ENCODE data around the gene SCAPER. TPM values are rescaled to one million over a fixed set of nuclear protein-coding genes. Genes with fewer than 3 reads are reported as not detected.
A peak's percentile ranks its signal among the peaks of the same experiment; 100 is the strongest.

The SCAPER gene
- total and polyA plus RNA-seq, 2 of the 4 experiments (the other 2 are of a cell fraction), result 2.9 to 9.7 TPM

GRCh38 chr15:76931397-76932134 is 26.4 kb upstream of the SCAPER start, which contains the start of gene RCN2:
Gene RCN2 (plus strand): TSS chr15:76931749. CDS start chr15:76931842, 93 bp downstream.
- BruUV-seq (replicated peaks), result no TSS peak
- Histone ChIP-seq H4K20me1 (ENCODE audit: insufficient read depth, low read length) (no peaks in the 10 kb centered on the region), H2BK5ac (ENCODE audit: low read depth, low read length, poor library complexity, severe bottlenecking) (peak within 1 kb of the TSS; percentile 73), H2AK9ac (replicated peaks; ENCODE audit: low read depth, low read length, poor library complexity) (peak within 1 kb of the TSS; percentile 92), H3K23ac (ENCODE audit: low read depth, low read length) (peak within 1 kb of the TSS; percentile 86), H3K14ac (replicated peaks; ENCODE audit: low read depth, low read length) (peak within 1 kb of the TSS; percentile 97), H2AK5ac (ENCODE audit: low read depth, low read length) (no peak within 1 kb of the TSS), H3K9me3 (ENCODE audit: control insufficient read depth, insufficient read depth, low read length) (no peaks in the 10 kb centered on the region), H3K9ac (ENCODE audit: low read depth, low read length) (peak within 1 kb of the TSS; percentile 96), H4K8ac (ENCODE audit: low read depth in 2 of 2, low read length in 2 of 2) (peak within 1 kb of the TSS; percentile 87 to 99), H3K4ac (ENCODE audit: low read depth, low read length) (peak within 1 kb of the TSS; percentile 92), H2BK15ac (ENCODE audit: low read depth, low read length) (peak within 1 kb of the TSS; percentile 84; the same call in 1 of the 3 replicates), H3K4me3 (ENCODE audit: insufficient read depth, low read depth, low read length) (peak within 1 kb of the TSS; percentile 69), H4K5ac (ENCODE audit: low read depth, low read length) (peak within 1 kb of the TSS; percentile 77), H3K9me1 (ENCODE audit: insufficient read depth, low read length) (no peaks in the 10 kb centered on the region), H3K27ac (ENCODE audit: insufficient read depth, low read length) (peak within 1 kb of the TSS; percentile 70), H4K91ac (ENCODE audit: insufficient read depth, low read depth, low read length) (peak within 1 kb of the TSS; percentile 87; the same call in 1 of the 2 replicates), H3K36me3 (ENCODE audit: control insufficient read depth, insufficient read depth, low read length) (peaks cover 7% of the 10 kb centered on the region), H3K4me1 (ENCODE audit: control insufficient read depth, insufficient read depth, low read length) (0 out of 2 replicates have a peak, but pooled peaks cover 3% of the 10 kb centered on the region), H2BK20ac (ENCODE audit: low read depth, low read length) (no peak within 1 kb of the TSS), H3K4me2 (ENCODE audit: low read depth, low read length) (peak within 1 kb of the TSS; percentile 91), H3K56ac (ENCODE audit: extremely low read depth, insufficient read depth, low read length) (peak within 1 kb of the TSS; percentile 78; the same call in 1 of the 2 replicates), H3K79me1 (ENCODE audit: low read depth in 1 of 2, low read length in 2 of 2) (peaks cover 11 to 18% of the 10 kb centered on the region in 2 experiments), H2AFZ (replicated peaks; ENCODE audit: low read length, poor library complexity) (peak within 1 kb of the TSS; percentile 99), H3K27me3 (ENCODE audit: control insufficient read depth, insufficient read depth, low read length) (no peaks in the 10 kb centered on the region; the same call in 1 of the 2 replicates), H2BK120ac (ENCODE audit: low read depth, low read length) (peak within 1 kb of the TSS; percentile 65; the same call in 1 of the 2 replicates), H3K18ac (ENCODE audit: low read depth, low read length) (peak within 1 kb of the TSS; percentile 17; the same call in 1 of the 2 replicates)
- intact Hi-C loops (cut with micrococcal nuclease), result no loop called here
- in situ Hi-C loops (cut with MboI; ENCODE audit: low sequenced_read_pairs), result no loop called here
- dilution Hi-C loops (cut with HindIII; ENCODE audit: low sequenced_read_pairs, unreplicated experiment), result no loop called here
- 0% methylated on average over 71 of the region's 96 CpGs; no CpG with 5 or more reads in 1 of the 2 experiments for WGBS, 2 experiments (ENCODE audit: extremely low coverage in 2 of 2, insufficient read length in 1 of 2)
- TF ChIP-seq POLR2A (IDR thresholded peaks at IDR 0.05; ENCODE audit: low read depth, low read length) (0 out of 2 replicates have a peak, but pooled peaks have one; percentile 24), RCOR1 (IDR thresholded peaks at IDR 0.05; ENCODE audit: insufficient replicate concordance, low read length) (no peak), CHD1 (IDR thresholded peaks at IDR 0.05; ENCODE audit: low read depth, low read length) (no peak), ELK1 (IDR thresholded peaks at IDR 0.05; ENCODE audit: borderline replicate concordance, low read depth, low read length) (no peak), FOS (IDR thresholded peaks at IDR 0.05; ENCODE audit: low read depth, low read length) (0 out of 2 replicates have a peak, but pooled peaks have one; percentile 8), MXI1 (IDR thresholded peaks at IDR 0.05; ENCODE audit: borderline replicate concordance, low read depth, low read length) (0 out of 2 replicates have a peak, but pooled peaks have one; percentile 71), MAZ (IDR thresholded peaks at IDR 0.05; ENCODE audit: borderline replicate concordance, low read depth, low read length) (peak; percentile 81; the same call in 1 of the 2 replicates)
- peak; percentile 100 for ATAC-seq (ENCODE audit: low read depth)
- CTCF ChIA-PET, result interaction anchor here (1.3 kb wide), 1 partner anchor 10 kb away, joined by 5 read pairs; no protein-coding TSS in a partner anchor
- POLR2A ChIA-PET (ENCODE audit: unreplicated experiment), result interaction anchor here (0.6 kb wide), 1 partner anchor 1959 kb away, joined by 3 read pairs; no protein-coding TSS in a partner anchor
- DNase-seq, result peak; percentile 90
